NCI-H1417 treated with DMSO at 0.1 percent for 48 hours (cell line): ENCODE results near the gene ANXA2.
"Not testable (repeated sequence)": the region's sequence is repeated elsewhere in the genome, so short reads cannot be mapped to it uniquely, and the experiment has no call there.

Experiments used
- DNase-seq: peaks from one replicate; lab custom pipeline; 2025; lab: John Stamatoyannopoulos, UW

Gene ANXA2

DNA sequence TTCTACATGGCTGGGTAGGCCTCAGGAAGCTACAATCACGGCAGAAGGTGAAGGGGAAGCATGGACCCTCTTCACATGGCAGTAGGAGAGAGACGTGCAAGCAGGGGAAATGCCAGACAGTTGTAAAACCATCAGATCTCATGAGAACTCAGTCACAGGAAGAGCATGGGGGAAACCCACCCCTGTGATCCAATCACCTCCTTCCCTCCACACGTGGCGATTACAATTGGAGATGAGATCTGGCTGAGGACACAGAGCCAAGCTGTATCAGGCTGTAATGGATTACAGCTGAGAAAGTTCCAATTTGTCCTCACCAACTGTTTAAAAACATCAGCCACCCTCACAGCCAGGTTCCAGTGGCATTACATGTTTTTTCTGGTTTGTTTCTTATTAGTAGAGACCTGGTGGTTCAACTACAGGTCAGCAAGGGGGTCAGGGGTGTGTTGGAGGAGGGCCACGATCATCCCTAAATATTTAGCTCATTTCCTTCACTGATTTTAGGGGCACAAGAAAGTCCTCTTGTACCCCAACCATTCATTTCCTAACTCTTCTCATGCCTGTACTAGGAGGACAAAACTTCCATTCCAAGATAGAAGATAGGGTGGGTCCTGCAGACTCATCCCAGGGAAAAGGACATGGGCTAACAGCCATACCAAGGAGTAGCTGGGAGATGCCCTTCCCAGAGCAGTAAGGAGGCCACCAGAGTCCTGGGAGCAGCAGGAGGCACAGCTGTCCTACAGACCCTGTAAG, 54.4 kb downstream of the ANXA2 start:
- no peak for DNase-seq

- no peak for DNase-seq
Measured at GRCh38 chr15:60340207-60340921, 57.4 kb downstream of the ANXA2 start.

- no peak for DNase-seq
Measured at GRCh38 chr15:60339236-60339635, 58.5 kb downstream of the ANXA2 start.

- DNase-seq, result no peak
Measured at GRCh38 chr15:60338810-60339209, 59.0 kb downstream of the ANXA2 start.

DNA sequence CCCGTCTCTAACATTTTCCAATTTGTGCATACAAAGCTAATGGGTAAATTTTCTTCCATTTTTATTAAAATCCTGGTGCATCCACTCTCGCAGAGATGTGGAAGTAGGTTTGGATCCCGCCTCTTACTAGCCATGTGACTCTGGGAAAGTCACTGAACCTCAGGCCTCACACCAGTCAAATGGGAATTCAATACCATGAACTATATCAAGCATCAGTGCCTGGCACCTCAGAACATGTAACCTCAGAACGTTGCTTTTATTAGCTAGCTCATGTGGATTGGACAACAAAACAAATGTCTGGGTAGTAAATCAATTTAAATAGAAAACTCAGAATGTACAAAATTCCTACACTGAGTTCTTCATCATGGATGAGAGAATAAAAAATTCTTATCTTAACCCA, 60.7 kb downstream of the ANXA2 start:
- no peak for DNase-seq

DNA sequence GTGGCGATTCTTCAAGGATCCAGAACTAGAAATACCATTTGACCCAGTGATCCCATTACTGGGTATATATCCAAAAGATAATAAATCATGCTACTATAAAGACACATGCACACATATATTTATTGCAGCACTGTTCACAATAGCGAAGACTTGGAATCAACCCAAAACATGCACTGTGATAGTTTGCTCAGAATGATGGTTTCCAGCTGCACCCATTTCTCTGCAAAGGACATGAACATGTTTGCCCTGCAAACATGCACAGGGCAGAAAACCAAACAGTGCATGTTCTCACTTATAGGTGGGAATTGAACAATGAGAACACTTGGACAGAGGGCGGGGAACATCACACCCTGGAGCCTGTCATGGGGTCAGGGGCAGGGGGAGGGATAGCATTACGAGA, 62.5 kb downstream of the ANXA2 start:
- not testable (repeated sequence) for DNase-seq

- no peak for DNase-seq
Measured at GRCh38 chr15:60328852-60329443, 68.8 kb downstream of the ANXA2 start.

GRCh38 chr15:60326824-60327654, 70.7 kb downstream of the ANXA2 start:
- peak; percentile 53 for DNase-seq

DNA sequence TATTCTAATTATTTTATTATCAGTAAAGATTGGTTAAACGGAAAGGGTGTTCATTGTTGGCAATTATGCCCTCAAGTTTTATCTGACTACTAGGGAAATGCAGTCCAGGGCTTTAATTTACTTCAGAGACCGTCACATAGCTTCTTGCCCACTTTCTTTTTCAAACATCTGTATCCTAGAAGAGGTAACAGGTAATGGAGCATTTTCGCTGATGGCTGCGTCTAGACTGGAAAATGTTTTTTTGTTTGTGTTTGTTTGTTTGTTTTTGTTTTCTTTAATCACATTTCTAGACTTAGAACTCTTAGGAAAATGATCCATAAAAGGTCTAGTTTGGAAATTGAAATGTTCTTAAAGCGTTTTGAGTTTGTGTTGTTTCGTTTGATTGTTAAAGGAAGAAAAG, 71.4 kb downstream of the ANXA2 start:
- DNase-seq, result no peak

DNA sequence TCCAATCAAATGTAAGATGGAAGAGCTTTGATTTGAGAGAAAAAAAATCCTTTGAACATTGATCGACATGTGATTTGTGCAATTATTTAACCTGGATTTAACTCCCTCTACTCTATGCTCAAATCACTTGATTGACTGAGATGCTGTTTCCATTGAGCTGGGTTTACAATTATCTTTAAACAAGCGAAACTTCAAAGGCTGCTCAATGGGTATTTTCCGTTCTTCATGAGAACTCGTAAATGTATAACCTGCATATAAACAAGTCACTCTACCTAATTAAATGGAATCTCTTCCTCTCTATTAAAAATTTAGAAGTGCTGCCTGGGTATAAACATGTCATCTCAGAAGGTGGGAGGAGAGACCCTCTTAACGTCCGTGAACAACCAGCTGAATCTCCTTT, 71.9 kb downstream of the ANXA2 start:
- peak; percentile 55 for DNase-seq

- peak; percentile 18 for DNase-seq
Measured at GRCh38 chr15:60324706-60325438, 72.9 kb downstream of the ANXA2 start.

GRCh38 chr15:60323322-60323721, 74.5 kb downstream of the ANXA2 start:
- DNase-seq, result no peak

DNA sequence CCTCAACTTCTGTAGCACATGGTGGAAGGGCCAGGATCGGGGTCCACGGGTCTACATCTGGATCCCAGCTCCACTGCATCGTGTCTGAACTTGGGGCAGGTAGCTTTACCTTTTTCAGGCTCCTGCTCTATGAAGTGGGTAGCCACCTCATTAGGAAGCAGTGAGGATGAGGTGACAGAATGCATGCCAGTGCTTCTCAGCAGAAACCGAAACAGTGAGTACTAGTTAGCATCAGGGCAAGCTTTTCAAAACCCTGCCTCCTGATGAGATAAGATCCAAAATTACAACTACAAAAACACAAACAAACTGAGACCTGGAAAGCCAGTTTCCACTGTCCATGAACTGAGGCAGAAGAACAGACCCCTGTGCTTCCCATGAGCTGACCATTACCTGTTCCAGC, 77.4 kb downstream of the ANXA2 start:
- DNase-seq, result no peak

GRCh38 chr15:60318216-60318867, 79.4 kb downstream of the ANXA2 start:
- DNase-seq, result no peak

GRCh38 chr15:60316961-60317360, 80.8 kb downstream of the ANXA2 start:
- DNase-seq, result no peak

GRCh38 chr15:60315878-60316277, 81.9 kb downstream of the ANXA2 start:
- DNase-seq, result no peak

DNA sequence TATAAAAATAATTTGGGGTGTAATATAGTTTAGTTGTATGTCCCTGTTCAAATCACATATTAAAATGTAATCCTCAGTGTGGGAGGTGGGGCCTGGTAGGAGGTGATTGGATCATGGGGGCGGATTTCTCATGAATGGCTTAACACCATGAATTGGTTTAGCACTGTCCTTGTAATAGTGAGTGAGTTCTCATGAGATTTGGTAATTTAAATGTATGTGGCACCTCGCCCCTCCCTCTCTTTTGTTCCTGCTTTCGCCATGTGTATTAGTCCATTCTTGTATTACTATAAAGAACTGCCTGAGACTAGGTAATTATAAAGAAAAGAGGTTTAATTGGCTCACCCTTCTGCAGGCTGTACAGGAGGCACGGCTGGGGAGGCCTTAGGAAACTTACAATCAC, 83.9 kb downstream of the ANXA2 start:
- no peak for DNase-seq

DNA sequence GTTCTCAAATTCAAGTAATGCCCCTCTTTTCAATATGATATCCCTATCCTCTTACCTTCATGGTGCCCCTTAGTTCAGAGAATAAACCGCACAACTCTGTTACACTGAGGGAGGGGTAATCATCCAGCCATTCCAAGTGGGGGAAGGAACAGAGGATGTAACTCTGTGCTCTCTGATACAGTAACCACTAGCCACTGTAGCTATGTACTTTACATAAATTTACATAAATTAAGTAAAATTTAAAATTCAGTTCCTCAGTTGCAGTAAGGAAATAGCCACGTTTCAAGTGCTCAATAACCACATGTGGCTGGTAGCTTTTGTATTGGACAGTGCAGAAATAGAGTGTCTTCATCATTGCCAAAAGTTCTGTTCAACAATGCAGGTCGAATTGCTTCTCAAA, 90.8 kb downstream of the ANXA2 start:
- no peak for DNase-seq

DNA sequence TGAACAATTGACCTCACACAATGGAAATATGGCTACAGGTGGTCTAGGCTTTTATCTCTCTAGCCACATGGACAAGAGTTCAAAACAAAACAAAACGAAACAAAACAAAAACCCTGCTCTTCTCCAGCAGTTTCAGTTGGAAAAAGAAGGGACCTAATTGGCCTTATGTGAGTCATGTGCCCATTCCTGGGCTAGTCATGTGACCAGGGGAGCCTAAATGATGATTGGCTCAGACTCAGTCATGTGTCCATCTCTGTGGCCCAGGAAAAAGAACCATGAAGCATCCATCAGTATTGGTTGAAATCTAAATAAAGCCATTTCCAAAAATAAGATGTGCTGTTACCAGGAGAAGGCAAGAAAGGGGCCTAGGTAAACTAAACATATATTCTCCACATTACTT, 96.8 kb downstream of the ANXA2 start:
- DNase-seq, result no peak

- DNase-seq, result peak; percentile 95
Measured at GRCh38 chr15:60299452-60300047, 98.2 kb downstream of the ANXA2 start.
